Motor neuron (in vitro differentiated cells): ENCODE results near the gene CIAO1. TPM values are rescaled to one million over a fixed set of nuclear protein-coding genes. Genes with fewer than 3 reads are reported as not detected.
"Not testable (repeated sequence)": the region's sequence is repeated elsewhere in the genome, so short reads cannot be mapped to it uniquely, and the experiment has no call there.

Experiments used
- ATAC-seq, 8 experiments: fragments of 200-7000 bp; cut with Tn5 transposase; replicated peaks in 6 of 8; 2 replicates each; pipeline ENCODE4 v1.8.0; 2021; ENCODE audit warnings: mild to moderate bottlenecking in 8 of 8, moderate library complexity in 8 of 8
- H3K27ac ChIP-seq, 2 donors: fragments of 250-450 bp; sonication (Bioruptor Pico); 2 replicates each; pipeline ENCODE4 v1.9.0; 2021; ENCODE audit warnings: antibody characterized with exemption in 2 of 2, mild to moderate bottlenecking in 2 of 2, moderate library complexity in 1 of 2
- H3K4me1 ChIP-seq, 2 donors: fragments of 250-450 bp; sonication (Bioruptor Pico); replicated peaks in 1 of 2; 2 replicates each; pipeline ENCODE4 v1.6.1; 2021; ENCODE audit warnings: antibody characterized with exemption in 2 of 2, mild to moderate bottlenecking in 2 of 2, moderate library complexity in 1 of 2
- H3K4me3 ChIP-seq, 5 donors: fragments of 250-450 bp; sonication (Bioruptor Pico); 2 replicates each; pipeline ENCODE4 v1.9.0; 2021; ENCODE audit warnings: antibody characterized with exemption in 5 of 5, mild to moderate bottlenecking in 5 of 5, moderate library complexity in 4 of 5
- WGBS, 10 experiments: fragments of 450-650 bp; shearing (Covaris generic); methylation state at CpG; one replicate each; pipeline ENCODE4 v1.0.0; 2022; 5-methylcytosine and 5-hydroxymethylcytosine counted together
- in situ Hi-C, 9 experiments: fragments of 400-800 bp; cut with MboI; loops; one replicate each; pipeline ENCODE4 v1.15.0; 2021; ENCODE audit warnings: low sequenced_read_pairs in 9 of 9, low pct_unique_long_range_greater_than_20kb in 2 of 9; ENCODE audit not compliant: unreplicated experiment in 9 of 9
- total RNA-seq, 8 experiments: library from RNA; unstranded; fragments of 300-600 nt; gene quantifications; 2 replicates each; pipeline versions ENCODE4 v1.2.3 to v1.2.4, GENCODE V29; 2022

CIAO1 gene
- total RNA-seq, 8 experiments from 2014 or later = 57.4 to 75.2 (median 64.6) TPM

- in situ Hi-C loops = loop anchor here in 1 of 9 experiments (25.0 kb wide), 1 partner anchor 253 kb away; no protein-coding TSS in a partner anchor
- H3K4me3 ChIP-seq = peak overlapping the region; percentile 67 to 92 (median 90)
- no CpG with 5 or more reads among the region's 49 CpGs for WGBS, 10 experiments
- H3K27ac ChIP-seq = peak overlapping the region; percentile 69 to 79
- ATAC-seq = peak; percentile 6 to 57 (median 47)
- H3K4me1 ChIP-seq = peaks cover 18 to 24% of the 10 kb centered on the region in 2 donors
These were observed 631 bp upstream of the CIAO1 start for GRCh38 chr2:96265349-96265839.

- Histone ChIP-seq H3K4me3 (peak overlapping the region; percentile 67 to 92 (median 90)), H3K4me1 (peaks cover 12 to 18% of the 10 kb centered on the region in 2 donors), H3K27ac (no peak overlapping the region)
- ATAC-seq = no peak
- WGBS, 10 experiments = 0 to 83% (median 63%) methylated on average over 1 to 8 of the region's 12 CpGs; no CpG with 5 or more reads in 3 of the 10 experiments
- in situ Hi-C loops = loop anchor here in 1 of 9 experiments (25.0 kb wide), 1 partner anchor 255 kb away; no protein-coding TSS in a partner anchor
These were observed 1.3 kb downstream of the CIAO1 start for GRCh38 chr2:96267159-96267971.

DNA sequence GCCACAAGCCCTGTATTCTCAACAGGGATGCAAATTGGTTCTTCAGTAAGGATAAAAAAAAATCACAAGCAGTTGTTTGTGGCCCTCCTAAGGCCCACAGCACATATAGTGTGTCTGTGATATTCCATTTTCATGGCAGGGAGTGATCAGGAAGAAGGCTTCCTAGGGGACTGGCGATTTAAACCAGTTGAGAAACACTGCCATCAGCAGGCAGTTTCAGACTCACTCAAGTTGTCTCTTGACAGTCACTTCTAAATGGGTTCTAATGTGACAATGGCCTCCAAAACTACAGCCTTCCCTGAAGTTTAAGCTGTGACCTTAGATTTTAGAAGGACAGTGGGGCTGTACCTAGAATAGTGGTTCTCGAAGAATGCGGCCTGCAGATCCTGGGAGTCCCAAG, 6.0 kb downstream of the CIAO1 start:
- WGBS, 10 experiments = 75 to 100% (median 83%) methylated on average over 1 to 3 of the region's 3 CpGs; no CpG with 5 or more reads in 4 of the 10 experiments
- no peak for ATAC-seq
- in situ Hi-C loops = loop anchor here in 1 of 9 experiments (25.0 kb wide), 1 partner anchor 260 kb away; no protein-coding TSS in a partner anchor

DNA sequence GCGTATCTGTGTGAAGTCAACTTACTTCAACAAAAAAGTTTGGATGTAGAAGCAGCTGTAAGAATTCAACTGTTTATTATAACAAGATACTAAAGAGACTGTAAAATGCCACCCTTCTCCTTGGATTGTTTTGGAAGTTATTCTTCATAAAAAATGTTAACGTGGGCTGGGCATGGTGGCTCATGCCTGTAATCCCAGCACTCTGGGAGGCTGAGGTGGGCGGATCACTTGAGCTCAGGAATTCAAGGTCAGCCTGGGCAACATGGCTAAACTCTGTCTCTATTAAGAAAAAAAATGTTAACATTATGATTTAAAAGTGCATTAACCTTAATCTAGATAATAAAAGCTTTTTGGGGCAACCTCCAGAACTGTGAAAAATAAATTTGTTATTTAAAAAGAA, 7.7 kb downstream of the CIAO1 start:
- no peaks in the 10 kb centered on the region for H3K4me1 ChIP-seq
- in situ Hi-C loops = loop anchor here in 1 of 9 experiments (25.0 kb wide), 1 partner anchor 261 kb away; no protein-coding TSS in a partner anchor
- ATAC-seq = peak in 2 of 8 experiments; percentile 45 to 51
- no peak overlapping the region for H3K4me3 ChIP-seq
- WGBS, 10 experiments = 63 to 100% (median 82%) methylated on average over 2 to 3 of the region's 3 CpGs; no CpG with 5 or more reads in 1 of the 10 experiments
- H3K27ac ChIP-seq = no peak overlapping the region

More for the DNA sequence above, 6.0 kb downstream of the CIAO1 start:
- Histone ChIP-seq H3K4me1 (peaks cover 3 to 5% of the 10 kb centered on the region in 2 donors), H3K4me3 (no peak overlapping the region), H3K27ac (no peak overlapping the region)

- in situ Hi-C loops = loop anchor here in 1 of 9 experiments (25.0 kb wide), 1 partner anchor 262 kb away; no protein-coding TSS in a partner anchor
These were observed 8.5 kb downstream of the CIAO1 start for GRCh38 chr2:96274355-96275056.

DNA sequence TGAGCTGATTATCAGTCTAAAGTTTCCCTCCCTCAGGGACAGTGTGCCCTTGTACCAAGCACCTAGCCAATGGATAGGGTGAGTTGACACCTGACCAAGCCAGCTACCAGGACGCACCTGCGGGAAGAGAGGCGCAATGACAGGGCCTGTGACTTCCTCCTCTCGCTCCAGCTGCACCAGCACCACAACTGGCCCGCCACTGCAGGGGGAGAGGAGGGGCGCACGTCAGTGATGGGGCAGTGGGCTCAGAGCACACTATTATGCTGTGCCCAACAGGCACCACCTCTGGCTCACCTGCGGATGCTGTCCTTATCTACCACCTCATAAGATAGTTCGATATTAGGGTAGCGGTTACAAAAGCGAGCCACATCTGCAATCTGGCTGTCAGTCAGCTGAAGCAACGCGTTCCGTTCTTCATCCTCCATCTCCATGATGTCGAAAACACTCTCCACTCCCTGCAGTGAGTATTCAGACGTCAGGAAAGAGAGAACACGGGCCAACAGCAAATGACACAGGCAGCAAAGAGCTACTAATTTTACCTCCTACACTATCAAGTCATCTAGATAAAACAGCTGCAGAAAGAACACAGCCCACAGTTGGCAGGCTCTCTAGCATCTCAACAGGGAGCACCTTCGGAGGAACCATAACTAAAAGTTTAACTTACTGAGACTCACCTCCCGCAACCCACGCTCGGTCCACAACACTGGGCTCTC, 10.9 kb downstream of the CIAO1 start:
- WGBS, 10 experiments = 75 to 100% (median 96%) methylated on average over 1 to 7 of the region's 21 CpGs; no CpG with 5 or more reads in 2 of the 10 experiments
- Histone ChIP-seq H3K27ac (no peak overlapping the region), H3K4me3 (no peak overlapping the region), H3K4me1 (no peaks in the 10 kb centered on the region)
- no peak for ATAC-seq
- in situ Hi-C loops = no loop called here

More at GRCh38 chr2:96274355-96275056, 8.5 kb downstream of the CIAO1 start:
- WGBS, 10 experiments = 56 to 100% (median 75%) methylated on average over 2 to 5 of the region's 7 CpGs; no CpG with 5 or more reads in 2 of the 10 experiments
- no peak for ATAC-seq
- no peak overlapping the region for H3K27ac ChIP-seq
- H3K4me1 ChIP-seq = no peaks in the 10 kb centered on the region
- H3K4me3 ChIP-seq = no peak overlapping the region

DNA sequence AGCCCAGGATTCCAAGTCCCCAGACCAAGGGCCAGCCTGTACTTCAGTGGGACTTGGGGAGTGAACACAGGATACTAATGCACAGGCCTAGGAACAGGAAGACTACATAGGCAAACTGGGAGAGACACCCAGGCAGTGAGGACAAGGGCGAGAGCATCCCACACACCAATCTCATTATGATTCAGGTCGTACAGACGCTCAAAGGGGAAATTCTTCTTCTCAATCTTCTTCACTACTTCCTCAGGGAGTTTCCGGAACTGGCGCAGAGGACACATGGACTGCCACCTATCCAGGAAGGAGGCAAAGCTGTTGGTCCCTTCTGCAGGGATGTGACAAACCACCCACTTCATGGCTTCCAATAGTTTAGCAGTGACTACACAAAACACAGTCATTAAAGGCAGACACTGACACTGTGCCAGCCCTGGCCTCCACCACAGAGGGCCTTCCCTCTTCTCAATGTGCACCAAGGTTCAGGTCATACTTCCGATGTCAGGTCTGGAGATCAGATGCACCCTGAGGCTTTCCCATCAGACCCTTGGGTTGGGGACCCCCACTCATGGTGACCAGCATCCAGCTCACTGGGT, 21.3 kb downstream of the CIAO1 start:
- 90 to 100% (median 98%) methylated on average over 1 to 6 of the region's 6 CpGs; no CpG with 5 or more reads in 4 of the 10 experiments for WGBS, 10 experiments
- no peaks in the 10 kb centered on the region for H3K4me1 ChIP-seq
- no peak overlapping the region for H3K27ac ChIP-seq
- in situ Hi-C loops = no loop called here
- no peak overlapping the region for H3K4me3 ChIP-seq
- ATAC-seq = peak in 3 of 8 experiments; percentile 17 to 24 (median 21)

- WGBS, 10 experiments = 83 to 100% (median 89%) methylated on average over 1 to 3 of the region's 5 CpGs; no CpG with 5 or more reads in 7 of the 10 experiments
- in situ Hi-C loops = no loop called here
- no peak for ATAC-seq
- Histone ChIP-seq H3K4me1 (no peaks in the 10 kb centered on the region), H3K4me3 (no peak overlapping the region), H3K27ac (no peak overlapping the region)
These were observed 25.7 kb downstream of the CIAO1 start for GRCh38 chr2:96291751-96292150.

GRCh38 chr2:96294271-96294670, 28.2 kb downstream of the CIAO1 start:
- ATAC-seq, in situ Hi-C loops, H3K4me1 ChIP-seq, H3K27ac ChIP-seq, H3K4me3 ChIP-seq: not testable (repeated sequence)
- 21 to 100% (median 87%) methylated on average over 2 to 6 of the region's 8 CpGs; no CpG with 5 or more reads in 2 of the 10 experiments for WGBS, 10 experiments

GRCh38 chr2:96296925-96297324, 30.9 kb downstream of the CIAO1 start:
- WGBS, 10 experiments = 22 to 100% (median 73%) methylated on average over 1 to 4 of the region's 5 CpGs; no CpG with 5 or more reads in 2 of the 10 experiments
- Histone ChIP-seq H3K4me1 (no peaks in the 10 kb centered on the region), H3K4me3 (no peak overlapping the region), H3K27ac (no peak overlapping the region)
- no peak for ATAC-seq
- in situ Hi-C loops = no loop called here

DNA sequence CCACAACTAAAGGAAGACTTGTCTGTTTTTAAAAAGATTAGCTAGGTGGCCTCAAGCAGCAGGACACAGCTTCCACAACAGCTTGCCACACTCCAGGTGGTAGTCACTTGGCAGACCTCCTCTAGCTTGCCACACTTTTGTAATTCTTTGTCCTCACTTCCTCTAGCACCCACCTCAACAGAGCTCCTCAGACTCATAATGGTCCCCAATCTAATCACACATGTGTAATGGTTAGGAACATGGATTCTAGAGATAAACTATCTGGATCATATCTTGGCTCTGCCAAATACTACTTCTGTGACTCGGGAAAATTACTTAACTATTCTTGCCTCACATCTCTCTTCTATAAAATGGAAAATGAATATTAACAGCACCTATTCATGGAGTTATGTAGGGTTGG, 35.8 kb downstream of the CIAO1 start:
- Histone ChIP-seq H3K4me3 (no peak overlapping the region), H3K27ac (no peak overlapping the region), H3K4me1 (peaks cover 11 to 15% of the 10 kb centered on the region in 2 donors)
- in situ Hi-C loops = loop anchor here in 1 of 9 experiments (25.0 kb wide), 1 partner anchor 110 kb away; no protein-coding TSS in a partner anchor
- WGBS, 10 experiments = 20 to 100% (median 86%) methylated on average over 1 of the region's 1 CpG; no CpG with 5 or more reads in 3 of the 10 experiments
- no peak for ATAC-seq

DNA sequence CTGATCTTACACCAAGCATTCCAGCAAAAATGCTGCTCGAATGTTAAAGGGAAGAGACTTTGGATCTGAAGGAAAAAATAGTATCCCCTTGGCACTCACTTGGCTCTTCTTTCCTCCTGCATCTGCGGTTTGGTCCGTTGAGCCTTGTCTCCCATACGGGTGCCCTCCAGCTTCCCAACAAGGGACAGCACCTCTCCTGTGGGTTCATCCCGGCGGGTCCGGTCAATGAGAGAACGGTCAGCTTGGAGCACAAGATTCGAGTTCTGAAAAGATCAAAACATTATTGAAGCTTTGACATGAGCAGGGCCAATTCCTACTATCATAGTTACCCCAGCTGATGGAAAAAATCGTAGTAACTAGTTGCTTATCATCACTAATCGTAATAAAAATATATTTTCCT, 38.6 kb downstream of the CIAO1 start:
- ATAC-seq = no peak
- in situ Hi-C loops = loop anchor here in 1 of 9 experiments (25.0 kb wide), 1 partner anchor 108 kb away; no protein-coding TSS in a partner anchor
- 0 to 100% (median 43%) methylated on average over 1 to 11 of the region's 11 CpGs; no CpG with 5 or more reads in 1 of the 10 experiments for WGBS, 10 experiments
- Histone ChIP-seq H3K4me3 (peak overlapping the region; percentile 57 to 99 (median 83)), H3K4me1 (peaks cover 11 to 15% of the 10 kb centered on the region in 2 donors), H3K27ac (peak overlapping the region in 1 of 2 donors; percentile 97)
